HG03439 (cell line): ENCODE measurements around the gene EDN2.

ENCODE experiments used
- ATAC-seq: cut with Tn5 transposase; IDR thresholded peaks from one replicate; pipeline ENCODE4 v1.9.1; 2021; ENCODE audit warnings: mild to moderate bottlenecking, moderate library complexity; ENCODE audit not compliant: unreplicated experiment

EDN2 gene

DNA sequence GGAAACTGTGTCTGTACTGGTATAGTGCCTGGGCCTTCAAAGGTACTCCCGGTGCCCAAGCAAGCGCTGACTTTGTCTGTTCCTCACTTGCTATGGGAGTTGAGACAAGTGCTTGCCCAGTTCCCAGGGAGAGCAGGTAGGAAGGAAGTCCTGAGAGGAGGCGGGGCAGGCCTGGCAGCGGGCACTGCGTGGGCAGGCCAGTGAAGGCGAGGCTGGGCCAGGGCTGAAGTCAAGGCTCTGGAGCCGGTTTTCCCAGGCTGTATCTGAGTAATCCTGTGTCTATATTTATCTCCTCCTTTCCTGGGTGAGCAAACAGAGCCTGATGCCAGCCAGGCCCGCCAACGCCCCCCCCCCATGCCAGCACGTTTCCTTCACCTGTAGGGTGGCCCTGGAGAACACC, 15.9 kb upstream of the EDN2 start:
- ATAC-seq, result no peak

DNA sequence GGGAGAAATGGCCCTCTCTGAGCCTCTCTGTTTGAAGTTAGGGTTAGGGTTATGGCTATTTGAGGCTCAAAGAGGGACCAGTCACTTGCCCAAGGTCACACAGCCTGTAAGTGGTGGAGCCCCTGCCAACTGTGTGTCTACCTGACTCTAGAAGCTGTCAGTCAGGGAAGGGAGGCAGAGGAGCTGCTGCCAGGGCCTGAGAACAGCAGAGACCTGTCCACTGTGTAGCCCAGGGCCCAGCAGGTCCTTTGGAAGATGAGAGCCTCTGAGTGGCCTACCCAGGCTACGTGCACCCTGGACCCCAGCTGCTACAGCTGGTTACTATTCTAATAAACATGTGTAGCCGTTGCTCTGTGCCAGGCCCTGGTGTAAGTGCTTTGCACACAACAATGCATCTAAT, 15.1 kb upstream of the EDN2 start:
- no peak for ATAC-seq

DNA sequence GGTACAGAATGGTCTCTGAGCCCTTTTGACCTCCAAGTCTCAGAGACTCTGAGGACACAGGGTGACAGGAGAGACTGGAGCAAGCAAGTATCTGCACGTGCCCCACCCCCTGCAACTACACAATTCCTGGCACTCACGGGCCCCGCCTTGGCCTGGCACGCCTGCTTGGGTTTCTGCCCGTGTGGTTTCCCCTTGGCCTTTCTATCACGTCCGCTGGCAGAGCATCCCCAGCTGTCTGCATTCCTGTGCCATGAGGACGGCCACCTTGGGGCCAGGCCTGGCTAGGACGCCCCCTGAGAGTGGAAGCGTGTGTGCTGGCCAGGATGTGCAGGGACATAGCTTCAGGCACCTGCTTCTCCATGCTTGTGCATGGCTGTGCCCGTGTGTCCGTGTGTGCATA, 14.3 kb upstream of the EDN2 start:
- no peak for ATAC-seq

DNA sequence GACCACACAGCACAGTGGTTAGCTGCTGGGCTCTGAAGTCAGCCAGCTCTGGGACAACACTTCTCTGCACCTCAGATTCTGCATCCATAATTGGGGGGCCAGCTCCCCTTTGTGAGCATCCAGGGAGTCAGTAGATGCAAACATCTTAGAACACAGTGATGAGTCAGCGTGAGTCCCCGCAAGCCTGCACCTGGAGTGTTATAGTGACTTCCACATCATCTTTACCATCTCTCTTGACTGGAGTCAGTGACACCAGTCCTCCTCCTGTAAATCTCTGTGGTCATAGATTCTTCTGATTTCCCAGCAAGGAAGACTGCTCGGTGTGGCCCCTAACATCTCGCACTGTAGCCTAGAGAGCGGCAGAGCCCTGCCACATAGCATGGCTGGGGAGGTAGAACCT, 13.9 kb upstream of the EDN2 start:
- ATAC-seq, result no peak

DNA sequence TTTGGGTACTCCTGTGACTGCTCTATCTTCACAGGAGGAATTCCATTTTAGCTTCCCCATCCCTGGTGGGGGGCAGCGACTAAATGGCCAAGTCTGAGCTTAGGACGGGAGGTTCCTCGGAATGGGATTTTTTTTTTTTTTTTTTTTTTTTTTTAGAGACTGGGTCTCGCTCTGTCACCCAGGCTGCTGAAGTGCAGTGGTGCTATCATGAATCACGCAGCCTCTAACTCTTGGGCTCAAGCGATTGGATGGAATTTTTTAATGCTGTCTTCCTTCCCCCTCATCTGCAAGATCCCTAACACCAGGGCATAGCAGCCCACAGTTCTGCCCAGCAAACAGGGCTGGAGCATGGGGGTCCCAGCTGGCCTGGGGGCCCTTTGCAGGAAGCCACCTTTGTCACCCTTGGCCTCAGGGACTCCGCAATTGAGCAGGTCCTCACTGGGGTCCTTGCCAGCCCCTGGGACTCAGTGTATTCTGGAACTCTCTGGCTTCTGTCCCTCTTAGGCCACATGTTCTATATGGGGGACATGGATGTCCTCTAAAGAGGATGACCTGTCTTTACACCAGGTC, 13.1 kb upstream of the EDN2 start:
- no peak for ATAC-seq

DNA sequence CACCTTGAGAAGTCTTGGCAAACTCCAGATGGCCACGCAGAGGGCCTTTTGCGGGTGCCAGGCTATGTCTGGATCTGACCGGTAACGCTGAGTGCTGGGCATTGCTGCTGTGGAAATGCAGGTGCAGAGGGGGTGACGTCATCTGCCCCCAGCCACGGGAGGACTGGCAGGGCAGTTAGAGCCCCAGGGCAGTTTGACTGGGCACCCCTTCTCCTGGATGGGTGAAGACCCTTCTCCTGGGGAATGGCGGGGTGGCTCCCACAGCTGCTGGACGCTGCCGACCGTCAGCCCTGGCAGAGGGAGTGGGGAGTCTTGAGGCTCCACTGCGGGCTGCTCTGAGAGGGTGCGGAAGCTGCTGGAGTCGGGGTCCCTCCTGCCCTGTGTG, 12.6 kb upstream of the EDN2 start:
- no peak for ATAC-seq

DNA sequence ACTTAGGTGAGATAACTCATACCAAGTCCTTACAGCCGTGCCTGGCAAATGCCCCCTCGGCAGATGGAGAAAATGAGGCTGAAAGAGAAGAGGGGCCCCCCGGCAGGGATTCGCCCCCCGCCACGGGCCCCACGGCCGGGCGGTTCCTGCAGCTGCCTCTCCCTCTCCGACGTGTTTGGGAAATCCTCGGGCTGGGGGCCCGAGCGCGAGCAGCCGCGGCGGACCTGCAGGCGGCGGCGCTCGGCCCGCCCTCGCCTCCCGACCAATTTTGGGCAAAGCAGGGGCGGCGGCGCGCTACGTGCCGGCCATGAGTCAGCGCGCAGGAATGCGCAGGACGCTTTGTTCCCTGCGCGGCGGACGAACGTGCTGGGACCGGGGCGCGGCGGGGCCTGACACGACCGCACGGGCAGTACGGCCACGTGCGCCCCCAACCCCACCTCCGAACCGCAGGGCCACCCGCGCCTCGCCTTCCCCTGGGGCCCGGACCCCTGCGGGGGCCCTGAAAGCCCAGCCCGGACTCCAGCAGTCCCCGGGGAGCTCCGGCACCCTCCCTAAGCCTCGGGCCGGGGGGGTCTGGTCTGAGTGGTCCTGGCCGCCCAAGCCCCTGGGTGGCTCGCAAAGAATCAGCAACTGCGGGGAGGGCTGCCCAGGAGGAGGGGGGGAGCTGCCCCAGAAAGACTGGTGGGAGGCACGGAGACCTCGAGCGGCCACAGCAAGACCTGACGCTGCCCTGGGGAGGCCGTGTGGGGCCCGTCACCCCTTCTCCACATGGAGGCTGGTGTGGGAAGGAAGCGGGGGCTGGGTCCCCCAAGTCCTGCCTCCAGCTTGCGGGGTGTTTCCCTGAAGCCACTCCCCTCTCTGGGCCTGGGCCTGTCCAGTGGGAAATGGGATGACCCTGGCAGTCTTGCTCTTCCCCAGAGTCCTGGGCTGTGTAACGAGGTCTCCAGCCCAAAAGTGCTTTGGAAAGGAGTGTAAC, 11.9 kb upstream of the EDN2 start:
- no peak for ATAC-seq

DNA sequence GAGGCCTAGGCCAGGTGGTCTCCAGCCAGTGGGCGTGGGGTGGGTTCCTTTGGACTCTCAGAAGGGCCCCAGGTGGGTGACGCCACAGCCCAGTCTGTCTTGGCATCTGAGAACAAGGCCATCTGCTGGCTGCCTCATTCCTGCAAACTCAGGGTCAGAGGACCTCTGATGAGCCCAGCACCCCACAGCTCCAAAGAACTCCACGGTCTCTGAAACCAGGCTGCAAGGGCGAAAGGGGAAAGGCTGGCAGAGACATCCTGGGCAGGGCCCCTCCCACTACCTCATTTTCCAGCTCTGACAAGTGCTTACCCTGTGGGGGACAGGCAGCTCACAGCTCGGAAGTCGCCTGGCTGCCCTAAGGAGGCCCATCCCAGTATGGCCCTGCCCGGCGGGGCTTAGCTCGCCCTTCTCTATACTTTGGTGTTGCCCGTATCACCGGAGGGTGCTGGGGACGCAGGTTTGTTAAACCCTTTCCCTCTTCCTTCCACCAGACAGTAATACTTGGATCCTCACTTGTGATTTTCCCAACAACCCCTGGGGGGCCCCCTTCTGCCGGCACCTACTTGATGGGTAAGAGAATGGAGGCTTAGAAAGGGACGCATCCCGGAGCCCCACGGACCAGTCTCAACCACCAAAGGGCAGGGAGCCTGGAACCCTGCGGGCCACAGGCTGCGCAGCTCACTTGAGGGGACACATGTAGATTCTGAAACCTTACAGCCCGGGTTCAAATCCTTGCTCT, 10.9 kb upstream of the EDN2 start:
- ATAC-seq, result no peak

DNA sequence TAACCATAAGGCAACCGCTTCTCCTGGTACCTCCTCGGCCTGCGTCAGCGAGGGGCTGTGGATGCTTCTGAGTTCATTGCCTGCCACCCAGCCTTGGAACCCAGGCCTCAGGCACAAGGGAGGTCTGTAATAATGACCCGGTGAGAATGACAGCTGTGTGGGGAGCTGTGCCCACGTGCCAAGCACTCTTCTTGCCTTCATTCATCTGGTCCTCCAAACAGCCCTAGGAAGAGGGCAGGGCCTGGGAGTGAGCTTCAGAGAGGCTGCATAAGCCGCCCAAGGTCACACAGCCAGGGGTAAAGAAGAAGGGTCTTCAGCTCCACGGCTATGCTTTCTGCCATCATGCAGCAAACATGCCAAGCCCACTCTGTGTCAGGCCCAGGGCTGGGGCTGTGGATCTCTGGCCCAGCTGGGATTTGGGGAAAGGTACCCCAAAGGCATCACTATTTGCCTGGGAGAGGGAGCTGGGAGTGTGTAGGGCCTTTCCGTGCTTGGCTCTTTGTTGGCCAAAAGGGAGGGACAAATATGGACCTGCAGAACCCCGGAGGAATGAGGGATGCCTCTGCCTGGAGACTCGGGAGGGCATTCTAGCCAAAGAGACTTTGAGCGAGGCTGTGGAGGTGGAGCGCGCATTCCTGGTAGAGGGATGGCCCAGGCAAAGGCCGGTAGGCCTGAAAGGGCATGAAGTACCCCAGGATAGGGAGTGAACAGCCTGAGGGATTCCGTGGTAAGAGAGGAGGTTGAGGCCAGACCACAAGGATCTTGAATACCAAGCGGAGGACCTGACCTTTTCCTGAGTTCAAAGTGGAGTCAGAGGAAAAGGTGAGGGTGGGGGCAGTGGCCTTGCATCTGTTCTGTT, 10.1 kb upstream of the EDN2 start:
- no peak for ATAC-seq

DNA sequence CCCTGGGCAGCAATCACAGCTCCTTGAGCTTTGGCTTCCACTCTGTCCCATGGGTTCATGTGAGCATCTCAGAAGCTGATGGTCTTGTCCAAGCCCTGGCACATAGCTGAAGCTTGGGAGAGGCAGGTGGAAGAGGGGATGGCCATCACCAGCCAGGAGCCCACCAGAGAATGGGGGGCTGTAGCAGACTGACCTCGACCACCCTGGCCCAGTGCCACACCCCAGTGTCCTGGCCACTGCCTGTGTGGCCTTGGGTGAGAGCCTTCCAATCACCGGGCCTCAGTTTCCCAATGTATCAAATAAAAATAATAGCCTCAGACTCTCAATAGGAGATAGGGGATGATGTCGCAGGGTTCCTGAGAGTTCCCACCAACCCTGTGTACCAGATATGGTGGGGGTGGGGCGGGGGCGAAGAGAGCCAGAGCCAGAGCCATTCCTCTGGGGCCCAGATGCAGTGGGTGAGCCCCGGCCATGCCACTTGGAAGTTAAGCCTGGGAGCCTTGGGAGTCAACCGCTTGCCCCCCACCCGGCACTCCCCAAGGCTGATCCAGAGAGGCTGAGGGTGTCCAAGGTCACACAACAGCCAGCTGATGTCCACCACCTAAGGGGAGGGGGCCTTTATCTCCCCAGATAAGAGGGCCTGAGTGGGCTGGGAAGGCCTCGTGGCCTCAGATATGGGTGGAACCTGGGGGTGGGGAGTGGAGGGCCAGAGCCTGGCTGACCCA, 9.3 kb upstream of the EDN2 start:
- ATAC-seq, result no peak

DNA sequence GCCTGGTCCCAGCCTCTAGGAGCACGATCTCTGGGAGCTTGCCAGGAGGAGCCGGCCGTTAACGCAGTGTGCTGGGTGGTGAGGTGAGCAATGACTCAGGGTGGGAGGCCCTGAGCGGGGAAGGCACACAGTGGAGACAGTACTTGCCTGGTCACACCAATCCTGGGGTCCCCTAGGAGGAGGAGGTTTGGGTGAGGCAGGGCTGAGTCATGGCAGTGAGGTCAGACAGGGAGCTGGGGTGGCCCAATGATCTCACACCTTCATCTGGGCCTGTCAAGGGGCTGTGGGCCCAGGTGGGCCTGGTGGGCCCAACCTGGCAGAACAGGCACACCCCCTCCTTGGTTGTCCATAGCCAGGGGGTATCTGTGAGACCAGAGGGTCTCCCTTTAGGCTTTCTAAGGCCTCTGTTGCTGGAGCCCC, 8.6 kb upstream of the EDN2 start:
- no peak for ATAC-seq

DNA sequence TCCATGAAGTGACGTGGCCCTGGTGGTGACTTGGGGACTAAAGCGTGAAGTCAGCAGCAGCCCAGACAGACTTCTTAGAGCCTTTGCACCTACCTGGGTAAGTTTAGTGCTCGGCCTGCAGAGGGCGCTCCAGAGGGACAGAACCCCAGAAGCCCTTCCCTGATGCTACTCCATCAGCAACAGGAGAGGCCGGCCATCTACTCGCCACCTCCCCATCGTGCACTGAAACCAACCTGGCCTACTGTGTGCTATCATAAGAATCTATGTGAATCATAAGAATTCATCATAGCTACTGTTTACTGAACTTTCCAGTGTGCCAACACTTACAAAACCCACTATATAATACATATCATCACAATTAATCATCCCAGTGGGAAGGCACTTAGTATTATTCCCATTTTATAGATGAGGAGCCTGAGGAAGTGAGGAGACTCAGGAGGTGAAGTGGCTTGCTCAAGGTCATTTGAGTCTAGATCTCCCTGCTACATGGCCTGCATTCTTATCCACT, 7.9 kb upstream of the EDN2 start:
- no peak for ATAC-seq

DNA sequence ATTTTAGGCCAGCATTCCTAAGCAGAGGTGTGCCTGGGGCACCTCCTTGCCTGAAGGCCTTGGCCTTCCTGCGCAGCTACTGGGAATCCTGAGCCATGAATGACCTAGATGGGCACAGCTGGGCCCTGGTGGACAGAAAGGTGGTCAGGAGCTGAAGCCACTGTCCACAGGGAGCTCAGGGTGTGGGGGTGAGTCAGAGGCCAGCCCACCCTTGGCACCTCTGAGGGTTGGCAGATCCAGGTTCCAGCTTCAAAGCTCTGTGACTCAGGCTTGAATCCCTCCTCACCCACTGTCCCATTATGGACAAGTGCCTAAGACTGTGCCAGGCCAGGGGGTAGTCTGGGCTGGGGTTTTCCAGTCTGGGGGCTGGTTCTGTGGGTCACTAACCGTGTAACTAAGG, 6.4 kb upstream of the EDN2 start:
- no peak for ATAC-seq

DNA sequence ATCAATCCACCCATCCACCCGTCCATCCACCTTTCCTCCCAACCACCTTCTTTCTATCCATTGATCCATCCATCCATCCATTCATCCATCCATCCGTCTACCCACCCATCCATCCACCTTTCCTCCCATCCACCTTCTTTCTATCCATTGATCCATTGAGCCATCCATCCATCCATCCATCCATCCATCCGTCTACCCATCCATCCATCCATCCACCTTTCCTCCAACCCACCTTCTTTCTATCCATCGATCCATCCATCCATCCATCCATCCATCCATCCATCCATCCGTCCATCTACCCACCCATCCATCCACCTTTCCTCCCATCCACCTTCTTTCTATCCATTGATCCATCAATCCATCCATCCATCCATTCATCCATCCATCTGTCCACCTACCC, 5.1 kb upstream of the EDN2 start:
- no peak for ATAC-seq

DNA sequence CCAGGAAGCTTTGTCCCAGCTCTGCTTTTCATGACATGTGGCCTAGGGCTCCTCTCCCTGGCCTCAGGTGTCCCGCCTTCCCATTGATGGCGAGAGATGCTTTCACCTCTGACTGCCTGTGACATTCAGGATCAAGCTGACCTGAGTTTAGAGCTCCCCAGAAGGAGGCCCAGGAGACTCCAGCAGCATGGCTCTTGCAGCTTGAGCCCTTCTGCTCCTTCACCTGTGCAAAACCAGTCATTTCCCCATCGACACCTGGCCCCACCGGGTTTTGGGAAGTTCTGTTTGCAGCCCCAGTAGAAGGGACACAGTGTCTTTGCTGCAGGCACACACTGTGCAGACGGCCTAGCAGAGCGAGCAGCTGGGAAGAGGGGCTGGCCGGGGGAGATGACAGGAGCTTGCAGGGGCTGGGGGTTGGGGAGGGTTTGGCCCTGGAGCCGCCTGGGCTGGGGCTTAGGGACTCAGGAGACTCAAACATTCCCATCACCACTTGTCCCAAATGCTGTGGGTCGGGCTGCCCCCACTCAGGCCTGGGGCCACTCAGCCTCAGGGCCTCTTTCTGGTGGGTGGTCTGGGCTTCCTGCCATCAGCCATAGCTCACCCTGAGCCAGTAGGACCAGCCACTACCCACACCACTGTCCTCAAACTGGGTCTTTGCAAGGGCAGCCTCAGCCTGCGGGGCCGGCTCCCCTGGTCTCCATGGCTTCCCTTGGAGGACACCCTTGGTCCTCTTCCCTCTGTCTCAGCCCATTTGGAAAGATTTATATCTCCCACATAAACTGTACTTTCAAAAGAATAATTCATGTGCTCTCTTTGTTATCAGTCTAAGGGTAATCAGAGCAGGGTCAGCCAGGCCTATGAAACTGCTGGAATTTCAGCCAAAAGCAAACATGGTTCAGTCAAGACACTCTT, 3.8 kb upstream of the EDN2 start:
- ATAC-seq, result no peak

DNA sequence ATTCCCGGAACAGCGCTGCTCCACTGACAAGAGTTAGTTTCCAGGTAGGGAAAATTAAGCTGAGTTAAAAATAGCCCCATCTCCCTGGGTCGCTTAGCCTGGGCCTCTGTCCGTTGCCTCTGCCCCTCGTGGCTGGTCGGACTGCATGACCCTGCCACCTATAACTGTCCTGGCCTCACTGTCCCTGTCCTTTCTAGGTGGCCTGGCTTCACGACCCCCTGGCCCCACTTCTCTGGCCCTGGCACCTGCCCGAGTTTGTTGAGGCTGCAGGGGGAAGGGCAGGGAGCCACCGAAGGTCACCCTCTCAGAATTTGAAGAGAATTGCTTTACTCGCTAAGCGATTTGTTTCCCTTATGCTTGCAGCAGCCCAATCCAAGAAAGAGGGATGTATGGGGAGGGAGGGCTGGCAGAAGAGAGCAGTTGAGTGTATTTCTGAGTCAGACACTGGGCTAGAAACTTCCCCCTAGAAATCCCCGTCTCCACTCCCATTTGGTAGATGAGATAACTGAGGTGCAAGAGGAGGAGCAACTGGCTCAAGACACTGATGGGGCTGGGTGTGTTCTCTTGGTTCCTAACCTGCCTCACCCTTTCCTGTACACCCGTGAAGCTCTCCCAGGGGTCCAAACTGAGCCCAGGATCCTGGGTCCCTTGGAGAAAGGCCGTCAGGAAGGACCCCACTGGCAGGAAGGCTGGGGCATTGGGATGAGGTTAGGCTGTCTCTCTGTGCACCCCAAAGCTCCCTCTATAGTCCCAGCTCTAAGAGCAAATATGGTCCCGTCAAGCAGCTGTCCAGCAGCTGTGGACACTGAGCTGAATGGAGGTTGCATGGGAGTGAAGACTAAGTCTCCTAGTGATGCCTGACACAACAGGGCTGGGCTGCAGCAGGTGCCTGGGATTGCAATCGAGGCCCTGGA, 2.9 kb upstream of the EDN2 start:
- ATAC-seq, result no peak

DNA sequence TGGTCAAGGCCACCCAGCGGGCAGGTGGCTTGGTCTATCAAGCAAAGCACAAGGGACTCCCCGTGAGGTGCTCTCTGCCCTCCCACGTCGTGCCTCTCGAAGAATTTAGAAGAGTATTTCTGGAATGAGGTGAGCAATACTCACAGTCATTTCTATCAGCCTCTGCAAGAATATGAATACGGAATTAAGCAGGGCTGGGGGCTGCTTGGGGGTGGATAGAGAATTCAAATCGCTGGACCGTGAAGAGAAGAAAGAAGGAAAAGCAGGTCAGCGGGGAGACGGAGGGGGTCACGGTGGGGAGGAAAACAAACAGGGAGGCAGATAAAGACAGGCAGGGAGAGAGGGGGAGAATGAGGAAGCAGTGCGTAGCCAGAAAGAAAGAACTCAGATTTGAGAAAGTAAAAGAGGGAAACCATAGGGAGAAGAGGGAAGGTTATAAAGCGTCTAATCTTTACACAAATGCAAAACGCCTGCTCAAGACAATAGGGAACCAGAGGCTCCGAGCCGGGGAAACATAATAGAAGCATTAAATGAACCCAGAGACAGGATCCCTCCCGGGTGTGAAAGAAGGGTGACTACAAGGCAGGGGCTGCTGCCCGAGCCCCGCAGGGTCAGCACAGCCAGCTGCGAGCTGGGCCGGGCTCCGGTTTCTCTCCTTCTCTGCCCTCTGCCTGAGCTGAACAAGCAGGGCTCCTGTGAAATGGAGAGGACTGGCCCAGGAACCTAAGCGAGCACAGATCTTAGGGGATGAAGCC, 2.1 kb upstream of the EDN2 start:
- no peak for ATAC-seq
